Peyer's patch (tissue), 4 donors: ENCODE results near the gene AHSP.

Experiments used
- CTCF ChIP-seq, 6 experiments: fragments of 450-650 bp in 4 of 6; fragments of 200-600 bp in 2 of 6; sonication (generic) in 1 of 6; IDR thresholded peaks; one replicate each; pipeline ENCODE4 v1.5.1; 2017 to 2019; ENCODE audit warnings: antibody characterized with exemption in 6 of 6, mild to moderate bottlenecking in 3 of 6, moderate library complexity in 1 of 6
- POLR2A ChIP-seq, 2 donors: fragments of 450-650 bp; IDR thresholded peaks; one replicate each; pipeline ENCODE4 v1.5.1; 2017; ENCODE audit warnings: antibody characterized with exemption in 2 of 2, mild to moderate bottlenecking in 2 of 2, moderate library complexity in 2 of 2

- TF ChIP-seq CTCF (IDR thresholded peaks at IDR 0.05) (peak in 1 of 6 experiments; percentile 4), POLR2A (IDR thresholded peaks at IDR 0.05) (no peak)
These were observed 48.7 kb upstream of the AHSP start for GRCh38 chr16:31478956-31479355.
